Kidney (tissue), 14 donors: ENCODE results near the gene SLC4A8. TPM values are rescaled to one million over a fixed set of nuclear protein-coding genes. Genes with fewer than 3 reads are reported as not detected.

Experiments used
- DNase-seq, 5 donors: peaks; one replicate each; pipeline ENCODE4 v3.0.0-alpha.2; 2013 to 2020
- FAIRE-seq: peaks from 2 replicates; lab custom pipeline; 2012; peaks lifted over from hg19 to GRCh38; lab: Jason Lieb, UNC
- H3K27ac ChIP-seq, 2 donors: one replicate each; pipeline ENCODE4 v1.7.0; 2013; ENCODE audit warnings: low read depth in 2 of 2, low read length in 2 of 2, inconsistent platforms in 1 of 2
- H3K27me3 ChIP-seq: one replicate; pipeline ENCODE4 v1.7.1; 2013; ENCODE audit warnings: low read length, inconsistent platforms; ENCODE audit not compliant: control insufficient read depth, insufficient read depth
- H3K36me3 ChIP-seq, 3 donors: one replicate each; pipeline versions ENCODE4 v1.7.0 to v1.7.1; 2013; ENCODE audit warnings: low read length in 3 of 3, control low read depth in 1 of 3, inconsistent platforms in 1 of 3; ENCODE audit not compliant: insufficient read depth in 3 of 3, control insufficient read depth in 2 of 3
- H3K4me1 ChIP-seq, 3 donors: one replicate each; pipeline versions ENCODE4 v1.7.0 to v1.7.1; 2013; ENCODE audit warnings: low read length in 3 of 3, inconsistent platforms in 1 of 3, low read depth in 1 of 3; ENCODE audit not compliant: control insufficient read depth in 2 of 3, insufficient read depth in 2 of 3
- H3K4me3 ChIP-seq, 3 donors: one replicate each; pipeline versions ENCODE4 v1.7.0 to v1.8.1; 2013; ENCODE audit warnings: low read length in 3 of 3, control low read depth in 1 of 3, inconsistent platforms in 1 of 3
- H3K9ac ChIP-seq, 3 donors: one replicate each; pipeline versions ENCODE4 v1.7.0 to v1.7.1; 2013; ENCODE audit warnings: low read length in 3 of 3, control low read depth in 1 of 3, inconsistent platforms in 1 of 3
- H3K9me3 ChIP-seq, 3 donors: one replicate each; pipeline versions ENCODE4 v1.7.0 to v1.7.1; 2013; ENCODE audit warnings: low read length in 3 of 3, control low read depth in 1 of 3, inconsistent platforms in 1 of 3; ENCODE audit not compliant: control insufficient read depth in 2 of 3, insufficient read depth in 1 of 3
- intact Hi-C: fragments of 100-400 bp; cut with DNase I; formaldehyde crosslinking; loops from one replicate; pipeline ENCODE4 v1.11.1; 2022
- polyA plus RNA-seq: library from polyadenylated mRNA; stranded (reverse); fragments of 350-450 nt; fragmentation: Illumina TruSeq; extraction: RNeasy Lipid Tissue Mini Kit (QIAGEN cat#74804); gene quantifications from one replicate; pipeline ENCODE4 v1.2.3, GENCODE V29; 2014; ENCODE audit warnings: low read depth, low replicate concordance; ENCODE audit not compliant: insufficient read depth
- total RNA-seq: library from RNA; stranded (reverse); fragmentation: NEBNext Ultra II Directional; extraction: Animal tissue kit (Norgen Biotek cat#: 25700); gene quantifications from one replicate; pipeline ENCODE4 v1.2.1, GENCODE V29; 2021
- TF ChIP-seq, protein P1 (sequence below): IDR thresholded peaks from 3 replicates; pipeline ENCODE4 v1.5.1; 2012; ENCODE audit warnings: mild to moderate bottlenecking, moderate library complexity, borderline replicate concordance; ENCODE audit not compliant: insufficient read depth; ENCODE audit errors: extremely low read depth
- donor health status: control.
- donor health status: control.
- donor health status: control.
- donor health status: control.
- donor health status: control.
- donor health status: DM: yes; HTN: yes; CAD: no.
- donor health status: Normal renal cell carcinoma (clear cell type).

SLC4A8 gene
- total and polyA plus RNA-seq, 2 donors from 2014 or later, result 2.4 to 3.4 TPM

DNA sequence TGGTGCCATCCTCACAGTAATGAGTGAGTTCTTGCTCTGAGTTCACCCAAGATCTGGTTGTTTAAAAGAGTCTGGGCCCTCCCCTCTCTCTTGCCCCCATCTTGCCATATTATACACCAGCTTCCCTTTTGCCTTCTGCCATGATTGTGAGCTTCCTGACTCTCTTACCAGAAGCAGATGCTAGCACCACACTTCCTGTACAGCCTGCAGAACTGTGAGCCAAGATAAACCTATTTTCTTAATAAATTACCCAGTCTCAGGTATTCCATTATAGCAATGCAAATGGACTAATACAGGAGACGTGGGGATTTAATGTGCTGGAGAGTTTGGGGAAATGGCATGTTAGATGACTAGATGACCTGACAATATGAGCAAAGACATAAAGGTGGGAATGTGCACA, 12.8 kb downstream of the SLC4A8 start:
- no peak overlapping the region for H3K4me3 ChIP-seq
- intact Hi-C loops, result no loop called here
- H3K9ac ChIP-seq, result no peak overlapping the region
- FAIRE-seq (no peak), DNase-seq (no peak)
- H3K27ac ChIP-seq, result no peak overlapping the region
- H3K9me3 ChIP-seq, result no peaks in the 10 kb centered on the region
- H3K36me3 ChIP-seq, result no peaks in the 10 kb centered on the region
- TF ChIP-seq, protein P1, sequence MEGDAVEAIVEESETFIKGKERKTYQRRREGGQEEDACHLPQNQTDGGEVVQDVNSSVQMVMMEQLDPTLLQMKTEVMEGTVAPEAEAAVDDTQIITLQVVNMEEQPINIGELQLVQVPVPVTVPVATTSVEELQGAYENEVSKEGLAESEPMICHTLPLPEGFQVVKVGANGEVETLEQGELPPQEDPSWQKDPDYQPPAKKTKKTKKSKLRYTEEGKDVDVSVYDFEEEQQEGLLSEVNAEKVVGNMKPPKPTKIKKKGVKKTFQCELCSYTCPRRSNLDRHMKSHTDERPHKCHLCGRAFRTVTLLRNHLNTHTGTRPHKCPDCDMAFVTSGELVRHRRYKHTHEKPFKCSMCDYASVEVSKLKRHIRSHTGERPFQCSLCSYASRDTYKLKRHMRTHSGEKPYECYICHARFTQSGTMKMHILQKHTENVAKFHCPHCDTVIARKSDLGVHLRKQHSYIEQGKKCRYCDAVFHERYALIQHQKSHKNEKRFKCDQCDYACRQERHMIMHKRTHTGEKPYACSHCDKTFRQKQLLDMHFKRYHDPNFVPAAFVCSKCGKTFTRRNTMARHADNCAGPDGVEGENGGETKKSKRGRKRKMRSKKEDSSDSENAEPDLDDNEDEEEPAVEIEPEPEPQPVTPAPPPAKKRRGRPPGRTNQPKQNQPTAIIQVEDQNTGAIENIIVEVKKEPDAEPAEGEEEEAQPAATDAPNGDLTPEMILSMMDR, result no peak
- peaks cover 0 to 4% (median 0%) of the 10 kb centered on the region in 3 donors for H3K4me1 ChIP-seq
- H3K27me3 ChIP-seq, result no peaks in the 10 kb centered on the region

DNA sequence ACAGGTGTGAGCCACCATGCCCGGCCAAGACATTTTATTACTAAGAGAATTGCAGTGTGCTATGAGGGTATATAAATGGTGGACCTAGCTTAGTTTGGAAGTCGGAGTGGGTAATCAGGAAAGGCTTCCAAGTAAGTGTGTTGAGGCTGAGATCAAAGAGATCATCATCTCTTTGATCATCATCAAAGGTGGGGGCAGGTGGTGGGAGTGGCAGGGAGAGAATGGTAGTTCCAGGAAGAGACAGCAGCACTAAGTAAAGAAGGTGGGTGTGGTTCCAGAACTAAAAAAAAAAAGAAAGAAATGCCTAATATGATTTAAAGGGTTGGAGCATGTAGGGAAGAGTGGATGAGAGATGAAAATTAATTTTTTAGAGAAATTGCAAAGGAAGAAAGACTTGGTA, 14.7 kb downstream of the SLC4A8 start:
- DNase-seq (no peak), FAIRE-seq (no peak)
- H3K9me3 ChIP-seq, result no peaks in the 10 kb centered on the region
- peaks cover 0 to 4% (median 0%) of the 10 kb centered on the region in 3 donors for H3K4me1 ChIP-seq
- no peaks in the 10 kb centered on the region for H3K27me3 ChIP-seq
- intact Hi-C loops, result no loop called here
- no peaks in the 10 kb centered on the region for H3K36me3 ChIP-seq
- H3K9ac ChIP-seq, result no peak overlapping the region
- H3K4me3 ChIP-seq, result no peak overlapping the region
- H3K27ac ChIP-seq, result no peak overlapping the region
- TF ChIP-seq, protein P1, result no peak

DNA sequence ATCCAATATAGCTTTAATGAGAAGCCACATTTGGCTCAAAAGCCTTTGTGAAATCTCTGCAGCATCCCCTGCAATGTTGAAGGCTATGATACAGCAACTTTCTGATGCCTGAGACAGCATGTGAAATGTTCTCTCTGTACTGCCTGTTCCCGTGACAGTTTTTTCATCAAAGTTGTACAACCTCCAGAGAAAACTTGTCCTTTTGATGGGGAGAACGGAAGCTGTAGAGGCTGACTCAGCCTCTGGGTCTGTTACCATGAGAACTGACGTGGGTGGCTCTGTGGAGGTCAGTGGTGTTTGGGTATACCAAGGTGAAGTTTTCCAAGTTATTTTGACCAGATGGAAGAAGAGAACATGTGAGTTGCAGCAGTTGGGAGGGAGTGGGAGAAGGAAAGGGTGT, 17.0 kb downstream of the SLC4A8 start:
- no peaks in the 10 kb centered on the region for H3K36me3 ChIP-seq
- H3K4me1 ChIP-seq, result no peaks in the 10 kb centered on the region
- H3K27me3 ChIP-seq, result no peaks in the 10 kb centered on the region
- DNase-seq, result no peak
- intact Hi-C loops, result no loop called here
- no peaks in the 10 kb centered on the region for H3K9me3 ChIP-seq
- TF ChIP-seq, protein P1, result no peak
- H3K4me3 ChIP-seq, result no peak overlapping the region
- no peak overlapping the region for H3K9ac ChIP-seq
- no peak overlapping the region for H3K27ac ChIP-seq
- FAIRE-seq, result no peak

DNA sequence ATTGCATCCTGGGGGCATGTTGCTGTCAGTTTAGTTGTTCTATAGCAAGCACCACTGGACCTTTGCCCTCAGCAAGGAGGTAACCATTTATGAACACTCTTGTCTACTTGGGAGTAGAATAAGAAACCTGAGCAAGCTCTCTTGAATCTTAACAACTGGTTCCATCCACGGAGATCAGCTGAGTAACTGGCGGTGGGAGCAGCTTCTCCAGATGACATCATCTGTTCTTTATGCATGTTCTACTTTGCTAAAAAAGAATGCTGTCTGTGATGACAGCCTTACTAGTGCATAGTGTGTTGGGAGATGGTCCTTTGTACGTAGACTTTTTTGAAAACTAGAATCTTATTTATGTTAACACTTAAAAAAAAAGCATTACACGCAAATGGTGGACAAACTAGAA, 17.7 kb downstream of the SLC4A8 start:
- no peaks in the 10 kb centered on the region for H3K36me3 ChIP-seq
- intact Hi-C loops, result no loop called here
- H3K9ac ChIP-seq, result no peak overlapping the region
- H3K27me3 ChIP-seq, result no peaks in the 10 kb centered on the region
- no peak overlapping the region for H3K27ac ChIP-seq
- no peak overlapping the region for H3K4me3 ChIP-seq
- FAIRE-seq (no peak), DNase-seq (no peak)
- TF ChIP-seq, protein P1, result no peak
- no peaks in the 10 kb centered on the region for H3K4me1 ChIP-seq
- no peaks in the 10 kb centered on the region for H3K9me3 ChIP-seq
